ENCODE data around the gene BPIFA2.

Gene BPIFA2

GRCh38 chr20:33158637-33159385 is 9.1 kb upstream of the BPIFA2 start:
- ChIA-PET CTCF (no interaction called here), POLR2A (no interaction called here)
- TF ChIP-seq, protein P1, sequence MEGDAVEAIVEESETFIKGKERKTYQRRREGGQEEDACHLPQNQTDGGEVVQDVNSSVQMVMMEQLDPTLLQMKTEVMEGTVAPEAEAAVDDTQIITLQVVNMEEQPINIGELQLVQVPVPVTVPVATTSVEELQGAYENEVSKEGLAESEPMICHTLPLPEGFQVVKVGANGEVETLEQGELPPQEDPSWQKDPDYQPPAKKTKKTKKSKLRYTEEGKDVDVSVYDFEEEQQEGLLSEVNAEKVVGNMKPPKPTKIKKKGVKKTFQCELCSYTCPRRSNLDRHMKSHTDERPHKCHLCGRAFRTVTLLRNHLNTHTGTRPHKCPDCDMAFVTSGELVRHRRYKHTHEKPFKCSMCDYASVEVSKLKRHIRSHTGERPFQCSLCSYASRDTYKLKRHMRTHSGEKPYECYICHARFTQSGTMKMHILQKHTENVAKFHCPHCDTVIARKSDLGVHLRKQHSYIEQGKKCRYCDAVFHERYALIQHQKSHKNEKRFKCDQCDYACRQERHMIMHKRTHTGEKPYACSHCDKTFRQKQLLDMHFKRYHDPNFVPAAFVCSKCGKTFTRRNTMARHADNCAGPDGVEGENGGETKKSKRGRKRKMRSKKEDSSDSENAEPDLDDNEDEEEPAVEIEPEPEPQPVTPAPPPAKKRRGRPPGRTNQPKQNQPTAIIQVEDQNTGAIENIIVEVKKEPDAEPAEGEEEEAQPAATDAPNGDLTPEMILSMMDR (IDR thresholded peaks at IDR 0.05; ENCODE audit: control extremely low read depth, extremely low read depth, low read depth, missing control alignments), result no peak
- DNase-seq (ENCODE audit: extremely low spot score), result no peak

- TF ChIP-seq, protein P1 (IDR thresholded peaks at IDR 0.05; ENCODE audit: control extremely low read depth, extremely low read depth, low read depth, missing control alignments), result no peak
- ChIA-PET POLR2A (no interaction called here), CTCF (no interaction called here)
- DNase-seq (ENCODE audit: extremely low spot score), result no peak
Observed at GRCh38 chr20:33159713-33160112, 8.2 kb upstream of the BPIFA2 start.

- POLR2A ChIA-PET, result no interaction called here
- TF ChIP-seq, protein P1 (IDR thresholded peaks at IDR 0.05; ENCODE audit: control extremely low read depth, extremely low read depth, low read depth, missing control alignments), result no peak
- CTCF ChIA-PET, result no interaction called here
- DNase-seq (ENCODE audit: extremely low spot score), result no peak
Observed at GRCh38 chr20:33160681-33161080, 7.3 kb upstream of the BPIFA2 start.

- no peak for DNase-seq (ENCODE audit: extremely low spot score)
- POLR2A ChIA-PET, result no interaction called here
- TF ChIP-seq, protein P1 (IDR thresholded peaks at IDR 0.05; ENCODE audit: control extremely low read depth, extremely low read depth, low read depth, missing control alignments), result no peak
- CTCF ChIA-PET, result interaction anchor here (1.2 kb wide), 1 partner anchor 18 kb away, joined by 3 read pairs; no protein-coding TSS in a partner anchor
Observed at GRCh38 chr20:33162313-33162712, 5.6 kb upstream of the BPIFA2 start.

GRCh38 chr20:33162753-33163152 is 5.2 kb upstream of the BPIFA2 start:
- ChIA-PET POLR2A (no interaction called here), CTCF (no interaction called here)
- no peak for DNase-seq (ENCODE audit: extremely low spot score)
- TF ChIP-seq, protein P1 (IDR thresholded peaks at IDR 0.05; ENCODE audit: control extremely low read depth, extremely low read depth, low read depth, missing control alignments), result no peak

GRCh38 chr20:33163856-33164762 is 3.9 kb upstream of the BPIFA2 start:
- ChIA-PET CTCF (no interaction called here), POLR2A (no interaction called here)
- no peak for DNase-seq (ENCODE audit: extremely low spot score)
- TF ChIP-seq, protein P1 (IDR thresholded peaks at IDR 0.05; ENCODE audit: control extremely low read depth, extremely low read depth, low read depth, missing control alignments), result no peak

Data from GM10248 (cell line).